Activated CD4-positive, alpha-beta T cell treated with anti-CD3 and anti-CD28 coated beads, Interleukin-2, amount 10 ng/mL, durations not matched to agents 7 days and 5 days (primary cell): ENCODE data around the gene PROM2. TPM values are rescaled to one million over a fixed set of nuclear protein-coding genes. Genes with fewer than 3 reads are reported as not detected.
"Not testable (repeated sequence)": the region's sequence is repeated elsewhere in the genome, so short reads cannot be mapped to it uniquely, and the experiment has no call there.

Source experiments
- CTCF ChIA-PET: fragments of 350-600 bp; sonication (Branson Sonifier 250); formaldehyde crosslinking; loops from one replicate; lab custom pipeline; 2021; ENCODE audit warnings: antibody characterized with exemption; lab: Charles Lee
- POLR2A ChIA-PET: fragments of 350-600 bp; sonication (Branson Sonifier 250); formaldehyde crosslinking; loops from one replicate; lab custom pipeline; 2021; ENCODE audit warnings: antibody characterized with exemption; lab: Charles Lee
- DNase-seq: peaks from one replicate; pipeline ENCODE4 v3.0.0-alpha.2; 2020
- H3K27ac Mint-ChIP-seq: one replicate; pipeline ENCODE4 v1.8.0; 2021; ENCODE audit warnings: mild to moderate bottlenecking, moderate library complexity, mixed read lengths
- H3K27me3 Mint-ChIP-seq: one replicate; pipeline ENCODE4 v1.8.0; 2021; ENCODE audit warnings: mixed read lengths
- H3K36me3 Mint-ChIP-seq: one replicate; pipeline ENCODE4 v1.8.0; 2021; ENCODE audit warnings: low read depth, mixed read lengths
- H3K4me1 Mint-ChIP-seq: one replicate; pipeline ENCODE4 v1.8.0; 2021; ENCODE audit warnings: mixed read lengths
- H3K4me3 Mint-ChIP-seq: one replicate; pipeline ENCODE4 v1.8.0; 2021; ENCODE audit warnings: mild to moderate bottlenecking, moderate library complexity, mixed read lengths
- H3K9me3 Mint-ChIP-seq: one replicate; pipeline ENCODE4 v1.8.0; 2021; ENCODE audit warnings: mixed read lengths
- total RNA-seq, 2 experiments: library from RNA; stranded (reverse); gene quantifications; one replicate each; pipeline ENCODE4 v1.2.3, GENCODE V29; 2021

Gene PROM2
- total RNA-seq, 2 experiments from 2014 or later, result 0.08 to 0.42 TPM

DNA sequence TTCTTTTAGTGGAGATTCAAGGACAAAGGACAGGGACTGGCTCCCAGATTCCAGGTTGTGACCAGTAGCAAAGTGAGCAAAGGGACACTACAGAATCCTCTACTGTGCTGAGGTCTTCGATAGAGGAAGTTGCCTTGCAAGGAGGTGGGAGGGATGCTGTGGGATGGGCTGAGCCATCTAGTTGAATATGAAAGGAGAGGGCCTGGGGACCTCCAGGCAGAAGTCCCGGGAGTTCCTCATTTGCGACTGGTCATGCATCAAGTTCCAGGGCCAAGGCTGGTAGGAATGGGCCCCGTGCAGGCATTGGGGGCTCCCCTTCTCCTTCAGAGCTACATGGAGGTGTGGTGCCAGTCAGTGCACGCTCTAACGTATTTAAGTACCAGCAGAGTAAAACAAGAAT, 12.6 kb upstream of the PROM2 start:
- no peak overlapping the region for H3K27ac Mint-ChIP-seq
- no peaks in the 10 kb centered on the region for H3K4me1 Mint-ChIP-seq
- peaks cover 2% of the 10 kb centered on the region for H3K36me3 Mint-ChIP-seq
- CTCF ChIA-PET, result no interaction called here
- POLR2A ChIA-PET, result no interaction called here
- peaks cover 8% of the 10 kb centered on the region for H3K9me3 Mint-ChIP-seq
- no peak overlapping the region for H3K4me3 Mint-ChIP-seq
- DNase-seq, result no peak
- no peaks in the 10 kb centered on the region for H3K27me3 Mint-ChIP-seq

DNA sequence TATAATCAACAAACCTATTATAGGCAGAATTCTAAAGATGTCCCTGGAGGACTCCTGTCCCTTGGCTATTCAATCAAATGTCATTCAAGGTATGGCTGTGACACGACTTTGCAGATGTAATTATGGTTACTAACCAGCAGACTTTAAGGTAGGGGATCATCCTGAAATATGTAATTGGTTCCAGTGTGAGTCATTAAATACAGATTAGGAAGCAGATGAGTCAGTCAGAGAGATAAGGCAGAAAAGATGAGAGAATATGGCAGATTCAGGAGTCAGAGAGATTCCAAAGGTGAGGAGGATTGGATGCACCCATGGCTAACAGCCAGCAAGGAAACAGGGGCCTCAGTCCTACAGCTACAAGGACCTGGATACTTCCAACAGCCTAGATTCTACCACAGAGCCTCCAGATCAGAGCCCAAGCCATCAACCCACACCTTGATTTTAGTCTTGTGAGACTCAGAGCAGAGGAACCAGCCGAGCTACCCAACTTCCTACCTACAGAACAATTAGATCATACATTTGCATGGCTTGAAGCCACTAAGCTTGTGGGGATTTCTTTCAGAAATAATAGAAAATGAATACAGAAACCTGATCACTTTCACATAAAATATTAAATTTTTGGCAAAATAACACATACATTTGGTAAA, 11.2 kb upstream of the PROM2 start:
- CTCF ChIA-PET, result no interaction called here
- POLR2A ChIA-PET, result no interaction called here
- no peak for DNase-seq

DNA sequence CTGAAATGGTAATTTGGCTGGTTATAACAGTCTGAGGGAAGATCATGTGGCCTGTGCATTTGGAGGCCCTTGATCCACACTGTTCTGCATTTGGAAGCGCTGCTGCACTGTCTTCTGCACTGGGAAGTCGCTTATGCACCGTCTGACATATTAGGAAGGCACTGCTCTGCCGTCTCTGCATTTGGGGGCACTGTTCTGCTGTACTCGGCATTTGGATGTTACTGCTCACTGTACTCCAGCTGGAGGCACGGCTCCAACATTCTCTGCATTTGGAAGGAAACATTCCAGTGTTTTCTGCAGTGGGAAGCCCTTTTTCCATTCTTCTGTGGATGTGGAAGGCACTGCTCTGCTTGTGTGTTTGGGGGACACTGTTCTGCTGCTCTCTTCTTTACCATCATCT, 9.6 kb upstream of the PROM2 start:
- no peaks in the 10 kb centered on the region for H3K36me3 Mint-ChIP-seq
- ChIA-PET CTCF (no interaction called here), POLR2A (no interaction called here)
- H3K4me1 Mint-ChIP-seq, result no peaks in the 10 kb centered on the region
- H3K27ac Mint-ChIP-seq, result no peak overlapping the region
- no peak for DNase-seq
- H3K4me3 Mint-ChIP-seq, result no peak overlapping the region
- no peaks in the 10 kb centered on the region for H3K27me3 Mint-ChIP-seq
- no peaks in the 10 kb centered on the region for H3K9me3 Mint-ChIP-seq

More for the DNA sequence above, 11.2 kb upstream of the PROM2 start:
- Mint-ChIP-seq H3K9me3 (peaks cover 3% of the 10 kb centered on the region), H3K27ac (no peak overlapping the region), H3K4me1 (no peaks in the 10 kb centered on the region), H3K36me3 (no peaks in the 10 kb centered on the region), H3K4me3 (no peak overlapping the region), H3K27me3 (no peaks in the 10 kb centered on the region)

DNA sequence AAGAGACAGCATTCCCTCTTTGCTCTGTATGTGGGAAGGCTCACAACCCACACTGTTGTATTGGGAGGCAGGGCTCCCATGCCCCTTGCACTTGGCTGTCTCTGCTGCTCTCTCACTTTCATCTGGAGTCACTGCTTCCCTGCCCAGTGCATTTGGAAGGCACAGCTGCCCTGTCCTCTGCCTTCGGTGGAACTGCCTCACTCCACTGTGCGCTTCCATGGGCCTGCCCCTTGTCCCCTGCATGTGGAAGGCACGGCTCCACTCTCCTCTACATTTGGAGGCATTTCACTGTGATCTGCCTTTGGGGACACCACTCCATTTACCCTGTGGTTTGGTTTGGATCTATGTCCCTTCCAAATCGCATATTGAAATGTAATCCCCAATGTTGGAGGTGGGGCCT, 9.1 kb upstream of the PROM2 start:
- no peaks in the 10 kb centered on the region for H3K27me3 Mint-ChIP-seq
- H3K36me3 Mint-ChIP-seq, result no peaks in the 10 kb centered on the region
- H3K27ac Mint-ChIP-seq, result no peak overlapping the region
- no peaks in the 10 kb centered on the region for H3K9me3 Mint-ChIP-seq
- POLR2A ChIA-PET, result no interaction called here
- no peak for DNase-seq
- no peaks in the 10 kb centered on the region for H3K4me1 Mint-ChIP-seq
- CTCF ChIA-PET, result no interaction called here
- H3K4me3 Mint-ChIP-seq, result no peak overlapping the region

GRCh38 chr2:95266781-95267430, 7.3 kb upstream of the PROM2 start:
- Mint-ChIP-seq H3K36me3 (no peaks in the 10 kb centered on the region), H3K4me1 (no peaks in the 10 kb centered on the region), H3K9me3 (no peaks in the 10 kb centered on the region), H3K4me3 (no peak overlapping the region), H3K27ac (no peak overlapping the region), H3K27me3 (no peaks in the 10 kb centered on the region)
- ChIA-PET POLR2A (no interaction called here), CTCF (interaction anchor here (0.7 kb wide), 1 partner anchor 745 kb away, joined by 3 read pairs; no protein-coding TSS in a partner anchor)
- no peak for DNase-seq

DNA sequence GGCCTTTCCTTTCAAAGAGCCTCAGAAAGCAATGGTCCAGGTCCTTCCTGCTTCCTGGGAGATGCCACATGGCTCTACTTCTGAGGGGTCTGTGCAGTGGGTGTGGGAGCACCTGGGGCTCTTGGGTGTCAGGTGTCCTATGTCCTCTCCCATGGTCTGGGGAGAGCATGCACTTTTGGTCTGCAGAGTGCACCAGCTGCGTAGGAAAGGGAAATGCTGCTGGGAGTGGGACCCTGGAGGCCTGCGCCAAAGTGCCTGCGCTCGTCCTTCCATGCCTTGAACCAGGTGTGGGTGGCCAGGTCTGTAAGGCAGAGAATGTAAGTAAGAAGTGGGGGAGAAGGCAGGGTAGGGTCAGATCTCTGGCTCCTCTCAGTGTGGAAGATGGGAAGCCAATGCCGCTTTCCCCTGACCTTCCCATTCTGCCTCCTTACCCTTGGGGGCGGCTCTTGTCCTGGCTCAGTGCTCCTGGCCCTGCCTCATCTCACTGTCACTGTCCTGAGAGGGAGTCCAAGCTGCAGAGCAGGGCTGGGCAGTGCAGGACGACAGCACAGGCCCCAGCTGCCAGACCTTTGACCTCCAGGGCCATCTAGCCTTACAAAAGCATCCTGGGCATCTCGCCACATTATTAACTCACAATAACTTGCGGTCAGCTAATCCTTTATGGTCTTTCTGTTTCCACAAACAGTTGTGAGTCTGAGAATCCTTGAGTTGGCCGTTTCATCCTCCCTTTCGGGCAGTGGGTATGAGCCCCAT, 6.6 kb upstream of the PROM2 start:
- no peaks in the 10 kb centered on the region for H3K27me3 Mint-ChIP-seq
- CTCF ChIA-PET, result interaction anchor here (0.6 kb wide), 1 partner anchor 373 kb away, joined by 5 read pairs; no protein-coding TSS in a partner anchor

GRCh38 chr2:95268211-95269035, 5.8 kb upstream of the PROM2 start:
- Mint-ChIP-seq H3K27me3 (no peaks in the 10 kb centered on the region), H3K9me3 (no peaks in the 10 kb centered on the region), H3K27ac (no peak overlapping the region), H3K4me1 (no peaks in the 10 kb centered on the region), H3K36me3 (no peaks in the 10 kb centered on the region), H3K4me3 (no peak overlapping the region)
- no peak for DNase-seq
- POLR2A ChIA-PET, result no interaction called here
- CTCF ChIA-PET, result no interaction called here

More for the DNA sequence above, 6.6 kb upstream of the PROM2 start:
- POLR2A ChIA-PET, result no interaction called here
- Mint-ChIP-seq H3K27ac (no peak overlapping the region), H3K36me3 (no peaks in the 10 kb centered on the region), H3K4me1 (no peaks in the 10 kb centered on the region), H3K9me3 (no peaks in the 10 kb centered on the region), H3K4me3 (no peak overlapping the region)
- DNase-seq, result no peak

DNA sequence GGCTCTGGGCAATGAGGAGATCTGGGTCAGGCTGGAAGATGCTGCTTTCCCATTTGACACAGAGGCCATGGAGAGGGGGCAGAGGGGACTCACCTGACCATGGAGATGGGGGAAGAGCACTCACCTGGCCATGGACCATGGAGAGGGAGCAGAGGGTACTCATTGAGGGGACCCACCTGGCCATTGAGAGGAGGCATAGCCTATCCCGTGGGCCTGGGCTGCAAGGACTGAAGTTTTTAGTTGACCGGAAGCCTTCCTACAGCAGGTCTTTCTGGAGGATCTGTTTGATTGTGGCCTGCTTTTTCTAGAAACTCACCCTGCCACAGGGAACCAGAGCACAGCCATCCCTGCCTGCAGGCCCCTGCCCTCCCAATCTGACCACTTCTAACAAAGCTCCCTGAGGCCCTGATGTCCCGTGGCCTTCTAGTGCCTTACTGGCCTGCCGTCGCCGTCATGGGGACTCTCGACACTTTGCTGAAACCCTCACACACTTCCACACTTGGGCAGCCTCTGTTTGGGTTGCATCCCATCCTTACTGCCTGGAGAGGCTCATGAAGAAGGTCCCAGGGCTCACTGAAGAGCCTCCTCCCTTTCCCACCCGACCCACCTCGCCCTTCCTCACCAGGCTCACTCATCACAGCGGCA, 5.1 kb upstream of the PROM2 start:
- POLR2A ChIA-PET, result no interaction called here
- Mint-ChIP-seq H3K27me3 (no peaks in the 10 kb centered on the region), H3K4me3 (no peak overlapping the region), H3K9me3 (no peaks in the 10 kb centered on the region), H3K36me3 (no peaks in the 10 kb centered on the region), H3K4me1 (no peaks in the 10 kb centered on the region), H3K27ac (no peak overlapping the region)
- no peak for DNase-seq
- CTCF ChIA-PET, result no interaction called here

GRCh38 chr2:95269745-95270144, 4.5 kb upstream of the PROM2 start:
- H3K9me3 Mint-ChIP-seq, H3K4me3 Mint-ChIP-seq, H3K36me3 Mint-ChIP-seq, H3K27me3 Mint-ChIP-seq, H3K4me1 Mint-ChIP-seq, DNase-seq, CTCF ChIA-PET, POLR2A ChIA-PET, H3K27ac Mint-ChIP-seq: not testable (repeated sequence)

- CTCF ChIA-PET, result no interaction called here
- POLR2A ChIA-PET, result no interaction called here
- H3K27me3 Mint-ChIP-seq, result no peaks in the 10 kb centered on the region
- H3K9me3 Mint-ChIP-seq, result no peaks in the 10 kb centered on the region
- no peaks in the 10 kb centered on the region for H3K36me3 Mint-ChIP-seq
- H3K4me1 Mint-ChIP-seq, result no peaks in the 10 kb centered on the region
- DNase-seq, result no peak
- H3K27ac Mint-ChIP-seq, result no peak overlapping the region
- no peak overlapping the region for H3K4me3 Mint-ChIP-seq
Measured at GRCh38 chr2:95270541-95271081, 3.6 kb upstream of the PROM2 start.

DNA sequence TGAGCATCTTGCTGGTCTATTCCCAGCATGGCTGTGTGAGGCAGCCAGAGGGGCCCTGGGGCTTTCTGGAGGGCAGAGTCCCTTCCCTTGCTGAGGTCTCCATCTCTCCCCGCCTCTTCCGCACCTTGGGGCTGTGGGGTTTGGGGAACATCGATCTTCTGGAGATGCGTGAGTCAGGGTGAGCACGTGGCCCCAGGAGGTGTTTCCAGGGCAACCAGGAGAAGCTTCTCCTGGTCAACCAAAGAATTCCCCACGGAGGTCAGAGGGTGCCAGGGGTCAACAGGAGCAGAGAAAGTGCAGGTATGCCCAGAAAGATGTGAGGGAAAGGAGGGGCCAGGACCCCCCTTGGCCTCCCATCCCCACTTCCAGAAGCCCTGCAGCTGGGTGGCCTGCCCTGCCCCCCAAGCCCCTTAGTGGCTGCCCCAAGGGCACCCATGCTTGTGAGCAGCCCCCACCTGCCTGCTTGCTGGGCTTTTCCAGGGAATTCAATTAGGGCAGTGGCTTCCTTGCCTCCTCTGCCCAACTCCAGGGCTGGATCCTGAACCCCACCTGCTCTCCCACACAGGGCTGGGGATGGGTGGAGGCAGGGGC, 2.8 kb upstream of the PROM2 start:
- DNase-seq, result no peak
- Mint-ChIP-seq H3K4me3 (no peak overlapping the region), H3K27ac (no peak overlapping the region), H3K9me3 (no peaks in the 10 kb centered on the region), H3K4me1 (no peaks in the 10 kb centered on the region), H3K36me3 (no peaks in the 10 kb centered on the region), H3K27me3 (no peaks in the 10 kb centered on the region)
- ChIA-PET CTCF (no interaction called here), POLR2A (no interaction called here)

GRCh38 chr2:95272299-95272751, 1.9 kb upstream of the PROM2 start:
- Mint-ChIP-seq H3K9me3 (no peaks in the 10 kb centered on the region), H3K27me3 (no peaks in the 10 kb centered on the region), H3K36me3 (no peaks in the 10 kb centered on the region), H3K27ac (no peak overlapping the region), H3K4me1 (no peaks in the 10 kb centered on the region), H3K4me3 (no peak overlapping the region)
- POLR2A ChIA-PET, result no interaction called here
- CTCF ChIA-PET, result no interaction called here
- no peak for DNase-seq
